HUES48 (cell line): ENCODE measurements around the gene SAMD10.
"Not testable (repeated sequence)": the region's sequence is repeated elsewhere in the genome, so short reads cannot be mapped to it uniquely, and the experiment has no call there.

Source experiments
- H3K27ac ChIP-seq: one replicate; pipeline ENCODE4 v1.7.0; 2013; ENCODE audit warnings: low read depth, low read length, inconsistent platforms
- H3K27me3 ChIP-seq: 2 replicates; pipeline ENCODE4 v1.6.1; 2013; ENCODE audit warnings: mild to moderate bottlenecking, low read length; ENCODE audit not compliant: control insufficient read depth, insufficient read depth
- H3K36me3 ChIP-seq: 2 replicates; pipeline ENCODE4 v1.6.1; 2013; ENCODE audit warnings: low read length; ENCODE audit not compliant: control insufficient read depth, insufficient read depth
- H3K4me1 ChIP-seq: 2 replicates; pipeline ENCODE4 v1.6.1; 2013; ENCODE audit warnings: mild to moderate bottlenecking, low read length; ENCODE audit not compliant: control insufficient read depth, insufficient read depth
- H3K4me3 ChIP-seq: 2 replicates; pipeline ENCODE4 v1.5.1; 2013; ENCODE audit warnings: mild to moderate bottlenecking, low read depth, low read length
- H3K9ac ChIP-seq: 2 replicates; pipeline ENCODE4 v1.6.1; 2013; ENCODE audit warnings: mild to moderate bottlenecking, low read depth, low read length, moderate library complexity
- H3K9me3 ChIP-seq: 2 replicates; pipeline ENCODE4 v1.6.1; 2013; ENCODE audit warnings: low read length; ENCODE audit not compliant: control insufficient read depth, insufficient read depth

The SAMD10 gene

GRCh38 chr20:64012385-64013154, 33.1 kb upstream of the SAMD10 start:
- not testable (repeated sequence) for H3K27ac ChIP-seq, H3K9me3 ChIP-seq, H3K4me3 ChIP-seq, H3K4me1 ChIP-seq, H3K9ac ChIP-seq, H3K27me3 ChIP-seq
- H3K36me3 ChIP-seq, result peaks cover 74% of the 10 kb centered on the region

GRCh38 chr20:64011366-64011779, 31.9 kb upstream of the SAMD10 start:
- Histone ChIP-seq H3K4me3 (no peak overlapping the region), H3K36me3 (peaks cover 74% of the 10 kb centered on the region), H3K9me3 (peaks cover 2% of the 10 kb centered on the region; the same call in 1 of the 2 replicates), H3K4me1 (no peaks in the 10 kb centered on the region), H3K27ac (no peak overlapping the region), H3K27me3 (no peaks in the 10 kb centered on the region), H3K9ac (no peak overlapping the region)

GRCh38 chr20:64010711-64011237, 31.3 kb upstream of the SAMD10 start:
- no peak overlapping the region for H3K9ac ChIP-seq
- no peaks in the 10 kb centered on the region for H3K27me3 ChIP-seq
- peaks cover 72% of the 10 kb centered on the region for H3K36me3 ChIP-seq
- no peak overlapping the region for H3K27ac ChIP-seq
- H3K4me1 ChIP-seq, result no peaks in the 10 kb centered on the region
- no peak overlapping the region for H3K4me3 ChIP-seq
- H3K9me3 ChIP-seq, result peaks cover 2% of the 10 kb centered on the region; the same call in 1 of the 2 replicates

GRCh38 chr20:64009811-64010387, 30.5 kb upstream of the SAMD10 start:
- no peaks in the 10 kb centered on the region for H3K27me3 ChIP-seq
- no peaks in the 10 kb centered on the region for H3K4me1 ChIP-seq
- H3K36me3 ChIP-seq, result peaks cover 72% of the 10 kb centered on the region
- peaks cover 2% of the 10 kb centered on the region; the same call in 1 of the 2 replicates for H3K9me3 ChIP-seq
- no peak overlapping the region for H3K27ac ChIP-seq
- no peak overlapping the region for H3K4me3 ChIP-seq
- no peak overlapping the region for H3K9ac ChIP-seq

- H3K27ac ChIP-seq, result no peak overlapping the region
- no peak overlapping the region for H3K9ac ChIP-seq
- H3K4me3 ChIP-seq, result no peak overlapping the region
- no peaks in the 10 kb centered on the region for H3K4me1 ChIP-seq
- peaks cover 2% of the 10 kb centered on the region; the same call in 1 of the 2 replicates for H3K9me3 ChIP-seq
- H3K27me3 ChIP-seq, result no peaks in the 10 kb centered on the region
- peaks cover 70% of the 10 kb centered on the region for H3K36me3 ChIP-seq
Observed at GRCh38 chr20:64006902-64007301, 27.5 kb upstream of the SAMD10 start.

- Histone ChIP-seq H3K27me3 (no peaks in the 10 kb centered on the region), H3K4me3 (no peak overlapping the region), H3K9ac (no peak overlapping the region), H3K4me1 (no peaks in the 10 kb centered on the region), H3K27ac (no peak overlapping the region), H3K36me3 (peaks cover 71% of the 10 kb centered on the region), H3K9me3 (peaks cover 2% of the 10 kb centered on the region; the same call in 1 of the 2 replicates)
Observed at GRCh38 chr20:64006490-64006889, 27.0 kb upstream of the SAMD10 start.

- no peak overlapping the region for H3K4me3 ChIP-seq
- H3K27ac ChIP-seq, result no peak overlapping the region
- H3K27me3 ChIP-seq, result no peaks in the 10 kb centered on the region
- peaks cover 70% of the 10 kb centered on the region for H3K36me3 ChIP-seq
- peaks cover 2% of the 10 kb centered on the region; the same call in 1 of the 2 replicates for H3K9me3 ChIP-seq
- H3K4me1 ChIP-seq, result no peaks in the 10 kb centered on the region
- no peak overlapping the region for H3K9ac ChIP-seq
Observed at GRCh38 chr20:64005394-64005793, 26.0 kb upstream of the SAMD10 start.

GRCh38 chr20:64003960-64004725, 24.7 kb upstream of the SAMD10 start:
- Histone ChIP-seq H3K4me3 (no peak overlapping the region), H3K27ac (no peak overlapping the region), H3K36me3 (peaks cover 70% of the 10 kb centered on the region), H3K9me3 (peaks cover 2% of the 10 kb centered on the region; the same call in 1 of the 2 replicates), H3K27me3 (no peaks in the 10 kb centered on the region), H3K9ac (no peak overlapping the region), H3K4me1 (no peaks in the 10 kb centered on the region)

GRCh38 chr20:64001607-64002011, 22.2 kb upstream of the SAMD10 start:
- H3K4me1 ChIP-seq, result no peaks in the 10 kb centered on the region
- peaks cover 74% of the 10 kb centered on the region for H3K36me3 ChIP-seq

GRCh38 chr20:64000906-64001305, 21.5 kb upstream of the SAMD10 start:
- no peak overlapping the region for H3K9ac ChIP-seq
- no peaks in the 10 kb centered on the region for H3K4me1 ChIP-seq
- H3K4me3 ChIP-seq, result no peak overlapping the region
- H3K27ac ChIP-seq, result no peak overlapping the region
- peaks cover 78% of the 10 kb centered on the region for H3K36me3 ChIP-seq
- no peaks in the 10 kb centered on the region for H3K9me3 ChIP-seq
- H3K27me3 ChIP-seq, result no peaks in the 10 kb centered on the region

More at GRCh38 chr20:64001607-64002011, 22.2 kb upstream of the SAMD10 start:
- H3K27me3 ChIP-seq, result no peaks in the 10 kb centered on the region
- no peak overlapping the region for H3K4me3 ChIP-seq
- H3K9me3 ChIP-seq, result no peaks in the 10 kb centered on the region
- no peak overlapping the region for H3K9ac ChIP-seq
- no peak overlapping the region for H3K27ac ChIP-seq
